K562 (cell line): ENCODE measurements around the gene NCR1. TPM values are rescaled to one million over a fixed set of nuclear protein-coding genes. Genes with fewer than 3 reads are reported as not detected.
A peak's percentile ranks its signal among the peaks of the same experiment; 100 is the strongest.

ENCODE experiments used
- ATAC-seq: fragments of 200-7000 bp; cut with Tn5 transposase; 3 replicates; pipeline ENCODE4 v1.9.1; 2020; ENCODE audit warnings: moderate library complexity
- BruUV-seq: library from RNA; stranded (reverse); fragments of 400-500 nt; replicated peaks from 2 replicates; lab custom pipeline; 2021; lab: Mats Ljungman, UMichigan
- CTCF ChIA-PET: fragments of 300-600 bp; formaldehyde crosslinking; extraction: SDS; loops from one replicate; lab custom pipeline; 2021; ENCODE audit warnings: low intra/inter-chr PET ratio; lab: Yijun Ruan, JAX
- POLR2A ChIA-PET: fragments of 300-600, 350-650 bp; sonication (Branson Sonifier 250); formaldehyde crosslinking; extraction: SDS; loops from one replicate; lab custom pipeline; 2021; ENCODE audit warnings: antibody characterized with exemption, inconsistent platforms; lab: Yijun Ruan, JAX
- DNase-seq, 4 experiments: peaks; one replicate each; pipeline versions ENCODE4 v3.0.0 to v3.0.0-alpha.2; 2011 to 2018; ENCODE audit warnings: low spot score in 3 of 4, mixed read lengths in 3 of 4; ENCODE audit errors: extremely low read depth in 1 of 4
- FAIRE-seq: peaks from 2 replicates; lab custom pipeline; 2011; peaks lifted over from hg19 to GRCh38; lab: Jason Lieb, UNC
- H2AFZ ChIP-seq: 2 replicates; pipeline ENCODE4 v1.6.0; 2011; ENCODE audit warnings: low read depth, low read length, control low read depth, inconsistent platforms
- H3K27ac ChIP-seq: fragments of 200-600 bp; 3 replicates; pipeline ENCODE4 v1.8.0; 2011; ENCODE audit warnings: low read depth, mild to moderate bottlenecking, control low read depth, inconsistent platforms, low read length, moderate library complexity, mixed read lengths; ENCODE audit errors: extremely low read depth
- H3K27me3 ChIP-seq, 2 experiments: fragments of 300-600 bp in 1 of 2; 2 replicates in 1 of 2; 3 replicates in 1 of 2; pipeline versions ENCODE4 v1.6.0 to v1.8.0; 2011; ENCODE audit warnings: inconsistent platforms in 2 of 2, low read length in 2 of 2, mild to moderate bottlenecking in 1 of 2, mixed read lengths in 1 of 2, moderate library complexity in 1 of 2; ENCODE audit not compliant: control insufficient read depth in 2 of 2, insufficient read depth in 2 of 2
- H3K36me3 ChIP-seq: fragments of 300-600 bp; 3 replicates; pipeline ENCODE4 v1.8.0; 2011; ENCODE audit warnings: mild to moderate bottlenecking, low read length, inconsistent platforms; ENCODE audit not compliant: control insufficient read depth, insufficient read depth
- H3K4me1 ChIP-seq, 2 experiments: fragments of 200-600 bp in 1 of 2; replicated peaks in 1 of 2; 2 replicates in 1 of 2; 3 replicates in 1 of 2; pipeline versions ENCODE4 v1.5.1 to v1.8.0; 2011; ENCODE audit warnings: inconsistent platforms in 2 of 2, low read length in 2 of 2, mild to moderate bottlenecking in 1 of 2, mixed read lengths in 1 of 2, moderate library complexity in 1 of 2; ENCODE audit not compliant: control insufficient read depth in 2 of 2, insufficient read depth in 2 of 2
- H3K4me2 ChIP-seq: 2 replicates; pipeline ENCODE4 v1.6.1; 2011; ENCODE audit warnings: low read length, control low read depth, inconsistent platforms, mixed read lengths; ENCODE audit not compliant: insufficient read depth
- H3K4me3 ChIP-seq: fragments of 200-600 bp; sonication (generic), shearing (Covaris generic); 2 replicates; pipeline ENCODE4 v1.5.1; 2016; ENCODE audit warnings: control low read depth, inconsistent platforms
- H3K79me2 ChIP-seq: fragments of 200-600 bp; 3 replicates; pipeline ENCODE4 v1.8.0; 2011; ENCODE audit warnings: low read length, inconsistent platforms; ENCODE audit not compliant: control insufficient read depth, insufficient read depth
- H3K9ac ChIP-seq, 2 experiments: 2 replicates each; pipeline versions ENCODE4 v1.6.0 to v1.6.1; 2011; ENCODE audit warnings: low read depth in 2 of 2, low read length in 2 of 2, control low read depth in 1 of 2, inconsistent platforms in 1 of 2, mild to moderate bottlenecking in 1 of 2, mixed read lengths in 1 of 2; ENCODE audit not compliant: insufficient read depth in 1 of 2
- H3K9me1 ChIP-seq: one replicate; pipeline ENCODE4 v1.6.0; 2011; ENCODE audit warnings: inconsistent platforms, mild to moderate bottlenecking, low read length, moderate library complexity; ENCODE audit not compliant: control insufficient read depth, insufficient read depth
- H3K9me3 ChIP-seq: replicated peaks from 2 replicates; pipeline ENCODE4 v1.5.1; 2011; ENCODE audit warnings: low read depth, low read length, inconsistent platforms; ENCODE audit not compliant: control insufficient read depth, insufficient read depth
- H4K20me1 ChIP-seq: replicated peaks from 2 replicates; pipeline ENCODE4 v1.6.1; 2011; ENCODE audit warnings: low read length, inconsistent platforms, mixed read lengths; ENCODE audit not compliant: control insufficient read depth, insufficient read depth
- RFX7 ChIP-seq: fragments of 250-450 bp; sonication (Bioruptor Pico); IDR thresholded peaks from 2 replicates; pipeline ENCODE4 v1.5.1; 2021; ENCODE audit warnings: mild to moderate bottlenecking
- SPI1 ChIP-seq: IDR thresholded peaks from 2 replicates; pipeline ENCODE4 v1.6.1; 2011; ENCODE audit warnings: low read depth, low read length, control low read depth, borderline replicate concordance
- VEZF1 ChIP-seq: fragments of 200-800 bp; sonication (Bioruptor generic); IDR thresholded peaks from 2 replicates; pipeline ENCODE4 v1.6.1; 2017; ENCODE audit warnings: missing genetic modification characterization, missing compliant biosample characterization
- WGBS: fragments of 100-300 bp; shearing (Covaris generic); methylation state at CpG from one replicate; pipeline ENCODE4 v1.1.6; 2016; ENCODE audit warnings: low coverage, mixed read lengths; ENCODE audit not compliant: insufficient coverage; ENCODE audit errors: missing lambda C conversion rate; 5-methylcytosine and 5-hydroxymethylcytosine counted together
- in situ Hi-C: fragments of 300-500 bp; cut with MboI; formaldehyde crosslinking; loops from 4 replicates; pipeline ENCODE4 v1.15.0; 2018; ENCODE audit warnings: inconsistent platforms, mixed read lengths
- intact Hi-C: fragments of 100-400 bp; cut with micrococcal nuclease; formaldehyde crosslinking; loops from 2 replicates; pipeline ENCODE4 v1.14.2; 2022
- polyA plus RNA-seq, 8 experiments: library from polyadenylated mRNA; depleted of rRNA in 4 of 8; stranded (reverse) in 5 of 8; unstranded in 3 of 8; fragments of >200 nt; fragmentation: Nextera tagmentation in 2 of 8; fragmentation: Illumina TruSeq in 1 of 8; extraction: Ambion mirVana in 2 of 8; extraction: Trizol in 1 of 8; gene quantifications; 2 replicates each; pipeline versions ENCODE4 v1.2.1 to v1.2.3, GENCODE V29; 2011 to 2014; ENCODE audit warnings: inconsistent platforms in 1 of 8, missing spikeins in 1 of 8
- total RNA-seq, 7 experiments: library from RNA; depleted of rRNA in 6 of 7; stranded (reverse); fragments of >200 nt in 6 of 7; fragmentation: Illumina TruSeq in 2 of 7; extraction: Trizol in 2 of 7; gene quantifications; 2 replicates each; pipeline versions ENCODE4 v1.2.1 to v1.2.3, GENCODE V29; 2011 to 2021; ENCODE audit warnings: low replicate concordance in 1 of 7
- TF ChIP-seq, protein P1 (sequence below): fragments of 450-650 bp; IDR thresholded peaks from 2 replicates; pipeline ENCODE4 v1.6.1; 2017; ENCODE audit warnings: antibody characterized with exemption
- TF ChIP-seq, protein P2 (sequence below), 2 experiments: IDR thresholded peaks in 1 of 2; conservative IDR thresholded peaks in 1 of 2; 2 replicates each; pipeline ENCODE4 v1.6.1; 2016; ENCODE audit warnings: low read depth in 2 of 2, mild to moderate bottlenecking in 1 of 2, missing compliant biosample characterization in 1 of 2, missing genetic modification characterization in 1 of 2, moderate library complexity in 1 of 2

NCR1 gene
- total and polyA plus RNA-seq, 9 of the 15 experiments (the other 6 are each of a cell fraction or from before 2014, with no cell fraction given) = 0.25 to 3.1 (median 1.2) TPM

GRCh38 chr19:54875506-54875905 is 30.4 kb upstream of the NCR1 start:
- Histone ChIP-seq H3K4me1 (no peaks in the 10 kb centered on the region), H3K9ac (no peak overlapping the region), H3K9me3 (no peaks in the 10 kb centered on the region), H3K79me2 (no peaks in the 10 kb centered on the region), H4K20me1 (no peaks in the 10 kb centered on the region), H3K9me1 (no peaks in the 10 kb centered on the region), H3K36me3 (no peaks in the 10 kb centered on the region), H3K27ac (no peak overlapping the region), H3K4me3 (no peak overlapping the region), H3K27me3 (peaks cover 21 to 28% of the 10 kb centered on the region in 2 experiments), H2AFZ (no peak overlapping the region), H3K4me2 (no peak overlapping the region)
- FAIRE-seq (no peak), ATAC-seq (no peak), DNase-seq (no peak)
- ChIA-PET CTCF (no interaction called here), POLR2A (no interaction called here)
- intact Hi-C loops (no loop called here), in situ Hi-C loops (loop anchor here (10.0 kb wide), 1 partner anchor 759 kb away; no protein-coding TSS in a partner anchor)
- WGBS = 0% methylated on average over 2 of the region's 2 CpGs
- no TSS peak for BruUV-seq
- peak; percentile 85 for TF ChIP-seq SPI1
- TF ChIP-seq, protein P1, sequence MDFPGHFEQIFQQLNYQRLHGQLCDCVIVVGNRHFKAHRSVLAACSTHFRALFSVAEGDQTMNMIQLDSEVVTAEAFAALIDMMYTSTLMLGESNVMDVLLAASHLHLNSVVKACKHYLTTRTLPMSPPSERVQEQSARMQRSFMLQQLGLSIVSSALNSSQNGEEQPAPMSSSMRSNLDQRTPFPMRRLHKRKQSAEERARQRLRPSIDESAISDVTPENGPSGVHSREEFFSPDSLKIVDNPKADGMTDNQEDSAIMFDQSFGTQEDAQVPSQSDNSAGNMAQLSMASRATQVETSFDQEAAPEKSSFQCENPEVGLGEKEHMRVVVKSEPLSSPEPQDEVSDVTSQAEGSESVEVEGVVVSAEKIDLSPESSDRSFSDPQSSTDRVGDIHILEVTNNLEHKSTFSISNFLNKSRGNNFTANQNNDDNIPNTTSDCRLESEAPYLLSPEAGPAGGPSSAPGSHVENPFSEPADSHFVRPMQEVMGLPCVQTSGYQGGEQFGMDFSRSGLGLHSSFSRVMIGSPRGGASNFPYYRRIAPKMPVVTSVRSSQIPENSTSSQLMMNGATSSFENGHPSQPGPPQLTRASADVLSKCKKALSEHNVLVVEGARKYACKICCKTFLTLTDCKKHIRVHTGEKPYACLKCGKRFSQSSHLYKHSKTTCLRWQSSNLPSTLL = no peak
- TF ChIP-seq, protein P2, sequence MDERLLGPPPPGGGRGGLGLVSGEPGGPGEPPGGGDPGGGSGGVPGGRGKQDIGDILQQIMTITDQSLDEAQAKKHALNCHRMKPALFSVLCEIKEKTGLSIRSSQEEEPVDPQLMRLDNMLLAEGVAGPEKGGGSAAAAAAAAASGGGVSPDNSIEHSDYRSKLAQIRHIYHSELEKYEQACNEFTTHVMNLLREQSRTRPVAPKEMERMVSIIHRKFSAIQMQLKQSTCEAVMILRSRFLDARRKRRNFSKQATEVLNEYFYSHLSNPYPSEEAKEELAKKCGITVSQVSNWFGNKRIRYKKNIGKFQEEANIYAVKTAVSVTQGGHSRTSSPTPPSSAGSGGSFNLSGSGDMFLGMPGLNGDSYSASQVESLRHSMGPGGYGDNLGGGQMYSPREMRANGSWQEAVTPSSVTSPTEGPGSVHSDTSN (CRISPR knock-in tag; IDR thresholded peaks at IDR 0.05; ENCODE audit: low read depth) = no peak
- TF ChIP-seq, protein P2 (tag; conservative IDR thresholded peaks at IDR 0.05; ENCODE audit: low read depth) = 0 out of 2 replicates have a peak, but pooled peaks have one; percentile 20
- no peak for TF ChIP-seq RFX7
- TF ChIP-seq VEZF1 = no peak
